ES-I3 (cell line): ENCODE results near the gene POU2F3.
A peak's percentile ranks its signal among the peaks of the same experiment; 100 is the strongest.
"Not testable (repeated sequence)": the region's sequence is repeated elsewhere in the genome, so short reads cannot be mapped to it uniquely, and the experiment has no call there.

Experiments
- H3K36me3 ChIP-seq: 2 replicates; pipeline ENCODE4 v1.6.1; 2013; ENCODE audit warnings: mild to moderate bottlenecking, low read length, control low read depth, moderate library complexity; ENCODE audit not compliant: insufficient read depth
- H3K4me1 ChIP-seq: 2 replicates; pipeline ENCODE4 v1.6.1; 2013; ENCODE audit warnings: mild to moderate bottlenecking, control low read depth, low read length; ENCODE audit not compliant: insufficient read depth
- H3K9ac ChIP-seq: 2 replicates; pipeline ENCODE4 v1.6.1; 2013; ENCODE audit warnings: low read depth, mild to moderate bottlenecking, low read length, moderate library complexity
- H3K9me3 ChIP-seq: 2 replicates; pipeline ENCODE4 v1.6.1; 2013; ENCODE audit warnings: mild to moderate bottlenecking, low read length, moderate library complexity; ENCODE audit not compliant: control insufficient read depth, insufficient read depth

The POU2F3 gene

GRCh38 chr11:120244476-120245365 is 4.8 kb downstream of the POU2F3 start:
- H3K4me1 ChIP-seq = peaks cover 50% of the 10 kb centered on the region
- no peaks in the 10 kb centered on the region for H3K9me3 ChIP-seq
- no peaks in the 10 kb centered on the region for H3K36me3 ChIP-seq
- no peak overlapping the region for H3K9ac ChIP-seq

GRCh38 chr11:120245434-120245833 is 5.5 kb downstream of the POU2F3 start:
- H3K4me1 ChIP-seq = peaks cover 52% of the 10 kb centered on the region
- no peaks in the 10 kb centered on the region for H3K9me3 ChIP-seq
- no peak overlapping the region for H3K9ac ChIP-seq
- no peaks in the 10 kb centered on the region for H3K36me3 ChIP-seq

- no peaks in the 10 kb centered on the region for H3K36me3 ChIP-seq
- peaks cover 52% of the 10 kb centered on the region for H3K4me1 ChIP-seq
- H3K9me3 ChIP-seq = no peaks in the 10 kb centered on the region
- H3K9ac ChIP-seq = no peak overlapping the region
These were observed 8.8 kb downstream of the POU2F3 start for GRCh38 chr11:120248551-120249278.

GRCh38 chr11:120249279-120250262 is 9.6 kb downstream of the POU2F3 start:
- no peaks in the 10 kb centered on the region for H3K36me3 ChIP-seq

GRCh38 chr11:120253377-120253776 is 13.4 kb downstream of the POU2F3 start:
- H3K9ac ChIP-seq = not testable (repeated sequence)

More at GRCh38 chr11:120249279-120250262, 9.6 kb downstream of the POU2F3 start:
- Histone ChIP-seq H3K9ac (no peak overlapping the region), H3K9me3 (no peaks in the 10 kb centered on the region), H3K4me1 (peaks cover 47% of the 10 kb centered on the region)

GRCh38 chr11:120254788-120255518 is 15.0 kb downstream of the POU2F3 start:
- H3K9me3 ChIP-seq = no peaks in the 10 kb centered on the region
- H3K36me3 ChIP-seq = no peaks in the 10 kb centered on the region
- H3K4me1 ChIP-seq = peaks cover 21% of the 10 kb centered on the region
- peak overlapping the region; percentile 46; the same call in 1 of the 2 replicates for H3K9ac ChIP-seq

More at GRCh38 chr11:120253377-120253776, 13.4 kb downstream of the POU2F3 start:
- peaks cover 35% of the 10 kb centered on the region for H3K4me1 ChIP-seq
- H3K9me3 ChIP-seq, H3K36me3 ChIP-seq: not testable (repeated sequence)

GRCh38 chr11:120255519-120255866 is 15.6 kb downstream of the POU2F3 start:
- H3K9ac ChIP-seq = peak overlapping the region; percentile 46
- no peaks in the 10 kb centered on the region for H3K36me3 ChIP-seq
- peaks cover 21% of the 10 kb centered on the region for H3K4me1 ChIP-seq
- no peaks in the 10 kb centered on the region for H3K9me3 ChIP-seq

GRCh38 chr11:120256178-120256577 is 16.2 kb downstream of the POU2F3 start:
- no peaks in the 10 kb centered on the region for H3K9me3 ChIP-seq
- H3K36me3 ChIP-seq = no peaks in the 10 kb centered on the region
- H3K4me1 ChIP-seq = peaks cover 21% of the 10 kb centered on the region
- H3K9ac ChIP-seq = no peak overlapping the region; the same call in 1 of the 2 replicates

- H3K4me1 ChIP-seq = peaks cover 24% of the 10 kb centered on the region
- H3K9ac ChIP-seq = no peak overlapping the region
- H3K36me3 ChIP-seq = no peaks in the 10 kb centered on the region
- no peaks in the 10 kb centered on the region for H3K9me3 ChIP-seq
These were observed 16.8 kb downstream of the POU2F3 start for GRCh38 chr11:120256779-120257178.

- Histone ChIP-seq H3K9me3 (no peaks in the 10 kb centered on the region), H3K9ac (no peak overlapping the region), H3K36me3 (no peaks in the 10 kb centered on the region), H3K4me1 (peaks cover 24% of the 10 kb centered on the region)
These were observed 17.4 kb downstream of the POU2F3 start for GRCh38 chr11:120257346-120257745.

GRCh38 chr11:120258661-120259060 is 18.7 kb downstream of the POU2F3 start:
- Histone ChIP-seq H3K9me3 (no peaks in the 10 kb centered on the region), H3K9ac (no peak overlapping the region), H3K4me1 (peaks cover 24% of the 10 kb centered on the region), H3K36me3 (no peaks in the 10 kb centered on the region)

GRCh38 chr11:120259241-120259640 is 19.3 kb downstream of the POU2F3 start:
- H3K4me1 ChIP-seq = peaks cover 24% of the 10 kb centered on the region
- no peaks in the 10 kb centered on the region for H3K36me3 ChIP-seq
- no peak overlapping the region for H3K9ac ChIP-seq
- no peaks in the 10 kb centered on the region for H3K9me3 ChIP-seq

GRCh38 chr11:120259988-120260565 is 20.1 kb downstream of the POU2F3 start:
- Histone ChIP-seq H3K9ac (no peak overlapping the region), H3K9me3 (no peaks in the 10 kb centered on the region), H3K36me3 (no peaks in the 10 kb centered on the region), H3K4me1 (peaks cover 18% of the 10 kb centered on the region)
